SU-DHL-6 (cell line): Measurements from ENCODE around the gene FAM163B.

ENCODE experiments used
- H2AFZ ChIP-seq: fragments of 200-600 bp; sonication (generic); 2 replicates; pipeline ENCODE4 v1.6.1; 2014; ENCODE audit warnings: low read depth, mild to moderate bottlenecking, moderate library complexity, mixed read lengths, antibody characterized with exemption, low read length; ENCODE audit not compliant: severe bottlenecking
- H3F3A ChIP-seq: fragments of 200-600 bp; shearing (Covaris generic); 2 replicates; pipeline ENCODE4 v1.6.0; 2016; ENCODE audit warnings: antibody characterized with exemption, mild to moderate bottlenecking; ENCODE audit not compliant: insufficient read depth
- H3K27ac ChIP-seq: fragments of 200-600 bp; sonication (generic); 2 replicates; pipeline ENCODE4 v1.5.1; 2016; ENCODE audit warnings: low read depth, mild to moderate bottlenecking, low read length, moderate library complexity, mixed read lengths
- H3K27me3 ChIP-seq: fragments of 200-600 bp; sonication (generic), shearing (Covaris generic); 2 replicates; pipeline ENCODE4 v1.6.0; 2014; ENCODE audit warnings: mild to moderate bottlenecking, low read length
- H3K36me3 ChIP-seq: fragments of 200-600 bp; sonication (generic); 2 replicates; pipeline ENCODE4 v1.6.1; 2014; ENCODE audit warnings: mild to moderate bottlenecking, low read length, mixed read lengths
- H3K4me2 ChIP-seq: fragments of 300-600, 200-600 bp; shearing (Covaris generic), sonication (generic); 2 replicates; pipeline ENCODE4 v1.6.0; 2014; ENCODE audit warnings: low read length, low read depth, mild to moderate bottlenecking; ENCODE audit not compliant: poor library complexity, severe bottlenecking
- H3K4me3 ChIP-seq: fragments of 200-600 bp; sonication (generic); 2 replicates; pipeline ENCODE4 v1.5.1; 2014; ENCODE audit warnings: antibody characterized with exemption, low read length, mild to moderate bottlenecking, mixed read lengths; ENCODE audit not compliant: insufficient read depth, poor library complexity, severe bottlenecking
- H3K79me2 ChIP-seq: fragments of 200-600 bp; sonication (generic); 2 replicates; pipeline ENCODE4 v1.6.1; 2014; ENCODE audit warnings: mild to moderate bottlenecking, low read length, moderate library complexity; ENCODE audit not compliant: insufficient read depth
- H3K9ac ChIP-seq: fragments of 200-600 bp; sonication (generic); 2 replicates; pipeline ENCODE4 v1.7.0; 2014; ENCODE audit warnings: mild to moderate bottlenecking, low read length
- H3K9me2 ChIP-seq: fragments of 200-600 bp; sonication (generic); replicated peaks from 2 replicates; pipeline ENCODE4 v1.6.1; 2014; ENCODE audit warnings: low read length; ENCODE audit not compliant: insufficient read depth
- H3K9me3 ChIP-seq: fragments of 200-600 bp; sonication (generic); 2 replicates; pipeline ENCODE4 v1.6.1; 2014; ENCODE audit warnings: low read length, mixed read lengths; ENCODE audit not compliant: insufficient read depth
- H4K20me1 ChIP-seq: fragments of 200-600 bp; sonication (generic); 2 replicates; pipeline ENCODE4 v1.6.1; 2014; ENCODE audit warnings: low read depth, mild to moderate bottlenecking, antibody characterized with exemption, low read length, moderate library complexity, mixed read lengths
- CTCF ChIP-seq: fragments of 200-600 bp; sonication (generic); IDR thresholded peaks from one replicate; pipeline ENCODE4 v1.5.1; 2017; ENCODE audit warnings: antibody characterized with exemption, mild to moderate bottlenecking, low read length, moderate library complexity; ENCODE audit not compliant: insufficient read depth, poor library complexity, severe bottlenecking
- EZH2phosphoT487 ChIP-seq: fragments of 200-600 bp; sonication (generic), shearing (Covaris generic); conservative IDR thresholded peaks from 2 replicates; pipeline ENCODE4 v1.6.1; 2018; ENCODE audit warnings: mild to moderate bottlenecking, antibody characterized with exemption, low read length, moderate library complexity, mixed read lengths

The FAM163B gene

GRCh38 chr9:133615606-133616188 lies 6.5 kb upstream of the FAM163B start:
- TF ChIP-seq EZH2phosphoT487 (no peak), CTCF (no peak)
- Histone ChIP-seq H3K36me3 (no peaks in the 10 kb centered on the region), H3K9me2 (no peaks in the 10 kb centered on the region), H3K9me3 (no peaks in the 10 kb centered on the region), H3K27ac (no peak overlapping the region), H4K20me1 (no peaks in the 10 kb centered on the region), H3K4me3 (no peak overlapping the region), H3K4me2 (no peak overlapping the region), H3K9ac (no peak overlapping the region), H3K27me3 (no peaks in the 10 kb centered on the region), H2AFZ (no peak overlapping the region), H3F3A (no peaks in the 10 kb centered on the region), H3K79me2 (no peaks in the 10 kb centered on the region)

- H3K9me3 ChIP-seq, result no peaks in the 10 kb centered on the region
- no peaks in the 10 kb centered on the region for H3K36me3 ChIP-seq
- TF ChIP-seq CTCF, result no peak
- no peak for TF ChIP-seq EZH2phosphoT487
- H3F3A ChIP-seq, result no peaks in the 10 kb centered on the region
- H3K9ac ChIP-seq, result no peak overlapping the region
- H3K27me3 ChIP-seq, result no peaks in the 10 kb centered on the region
- H3K27ac ChIP-seq, result no peak overlapping the region
- no peak overlapping the region for H3K4me2 ChIP-seq
- H2AFZ ChIP-seq, result no peak overlapping the region
- H4K20me1 ChIP-seq, result no peaks in the 10 kb centered on the region
- H3K9me2 ChIP-seq, result no peaks in the 10 kb centered on the region
- no peak overlapping the region for H3K4me3 ChIP-seq
- H3K79me2 ChIP-seq, result no peaks in the 10 kb centered on the region
Measured at GRCh38 chr9:133615186-133615585, 6.0 kb upstream of the FAM163B start.

GRCh38 chr9:133614678-133615077 lies 5.5 kb upstream of the FAM163B start:
- Histone ChIP-seq H3K4me2 (no peak overlapping the region), H4K20me1 (no peaks in the 10 kb centered on the region), H2AFZ (no peak overlapping the region), H3F3A (no peaks in the 10 kb centered on the region), H3K27me3 (no peaks in the 10 kb centered on the region), H3K36me3 (no peaks in the 10 kb centered on the region), H3K9ac (no peak overlapping the region), H3K27ac (no peak overlapping the region), H3K4me3 (no peak overlapping the region), H3K9me3 (no peaks in the 10 kb centered on the region), H3K79me2 (no peaks in the 10 kb centered on the region), H3K9me2 (no peaks in the 10 kb centered on the region)
- TF ChIP-seq CTCF (no peak), EZH2phosphoT487 (no peak)
